NCI-H69 (cell line): Measurements from ENCODE around the gene SLC11A2.
"Not testable (repeated sequence)": the region's sequence is repeated elsewhere in the genome, so short reads cannot be mapped to it uniquely, and the experiment has no call there.

Experiments used
- DNase-seq: peaks from one replicate; lab custom pipeline; 2025; lab: John Stamatoyannopoulos, UW

SLC11A2 gene

GRCh38 chr12:50990147-50990727 lies 35.9 kb downstream of the SLC11A2 start:
- no peak for DNase-seq

- DNase-seq: no peak
Observed at GRCh38 chr12:50988871-50989270, 37.3 kb downstream of the SLC11A2 start.

GRCh38 chr12:50988051-50988450 lies 38.1 kb downstream of the SLC11A2 start:
- no peak for DNase-seq

- peak; percentile 62 for DNase-seq
Observed at GRCh38 chr12:50986966-50987737, 39.0 kb downstream of the SLC11A2 start.

GRCh38 chr12:50985322-50985721 lies 40.9 kb downstream of the SLC11A2 start:
- no peak for DNase-seq

GRCh38 chr12:50984586-50985298 lies 41.4 kb downstream of the SLC11A2 start:
- DNase-seq: no peak

- DNase-seq: peak; percentile 47
Observed at GRCh38 chr12:50981319-50982239, 44.6 kb downstream of the SLC11A2 start.

GRCh38 chr12:50980545-50980944 lies 45.6 kb downstream of the SLC11A2 start:
- DNase-seq: no peak

- DNase-seq: no peak
Observed at GRCh38 chr12:50979369-50980052, 46.7 kb downstream of the SLC11A2 start.

GRCh38 chr12:50971946-50972345 lies 54.2 kb downstream of the SLC11A2 start:
- no peak for DNase-seq

- no peak for DNase-seq
Observed at GRCh38 chr12:50964432-50964831, 61.8 kb downstream of the SLC11A2 start.

GRCh38 chr12:50961708-50962107 lies 64.5 kb downstream of the SLC11A2 start:
- DNase-seq: no peak

GRCh38 chr12:50960130-50960529 lies 66.1 kb downstream of the SLC11A2 start:
- DNase-seq: no peak

GRCh38 chr12:50955697-50956096 lies 70.5 kb downstream of the SLC11A2 start:
- DNase-seq: no peak

GRCh38 chr12:50955288-50955687 lies 70.9 kb downstream of the SLC11A2 start:
- no peak for DNase-seq

GRCh38 chr12:50954789-50955188 lies 71.4 kb downstream of the SLC11A2 start:
- not testable (repeated sequence) for DNase-seq

- DNase-seq: peak; percentile 86
Observed at GRCh38 chr12:50953047-50953446, 73.1 kb downstream of the SLC11A2 start.

GRCh38 chr12:50952510-50952909 lies 73.7 kb downstream of the SLC11A2 start, which contains the start of gene HIGD1C:
Gene HIGD1C (plus strand): TSS chr12:50952544. CDS start chr12:50953999, 1,455 bp downstream.
- DNase-seq: no peak

- no peak for DNase-seq
Observed at GRCh38 chr12:50951112-50951511, 75.1 kb downstream of the SLC11A2 start.

GRCh38 chr12:50949801-50950302 lies 76.3 kb downstream of the SLC11A2 start:
- DNase-seq: no peak

- no peak for DNase-seq
Observed at GRCh38 chr12:50948798-50949197, 77.4 kb downstream of the SLC11A2 start.
